Caco-2 (cell line): ENCODE results near the gene ATG16L2. TPM values are rescaled to one million over a fixed set of nuclear protein-coding genes. Genes with fewer than 3 reads are reported as not detected.

ENCODE experiments used
- BruUV-seq: library from RNA; stranded (reverse); fragments of 400-500 nt; replicated peaks from 2 replicates; lab custom pipeline; 2021; lab: Mats Ljungman, UMichigan
- CTCF ChIA-PET: fragments of 300-600 bp; sonication (Branson Sonifier 250); formaldehyde crosslinking; loops from one replicate; lab custom pipeline; 2022; ENCODE audit warnings: antibody characterized with exemption; lab: Charles Lee
- POLR2A ChIA-PET: fragments of 300-600 bp; sonication (Branson Sonifier 250); formaldehyde crosslinking; loops from one replicate; lab custom pipeline; 2022; ENCODE audit warnings: antibody characterized with exemption; lab: Charles Lee
- DNase-seq, 2 experiments: peaks; one replicate each; pipeline versions ENCODE4 v3.0.0 to v3.0.0-alpha.2; 2020 to 2022
- H3K27me3 ChIP-seq: replicated peaks from 2 replicates; pipeline ENCODE4 v1.6.0; 2011; ENCODE audit warnings: low read length; ENCODE audit not compliant: control insufficient read depth, insufficient read depth
- H3K36me3 ChIP-seq: 2 replicates; pipeline ENCODE4 v1.5.1; 2011; ENCODE audit warnings: low read length; ENCODE audit not compliant: control insufficient read depth, insufficient read depth
- H3K4me1 ChIP-seq: fragments of 250-450 bp; sonication (Bioruptor Pico); 2 replicates; pipeline ENCODE4 v1.5.1; 2020; ENCODE audit warnings: mild to moderate bottlenecking
- H3K4me3 ChIP-seq: 2 replicates; pipeline ENCODE4 v1.5.1; 2011; ENCODE audit warnings: low read depth, mild to moderate bottlenecking, control low read depth, low read length
- H3K9me3 ChIP-seq: fragments of 250-450 bp; sonication (Bioruptor Pico); 2 replicates; pipeline ENCODE4 v1.5.1; 2020; ENCODE audit warnings: mild to moderate bottlenecking, moderate library complexity
- H3K27ac Mint-ChIP-seq: one replicate; pipeline ENCODE4 v1.8.0; 2022; ENCODE audit warnings: mixed read lengths; ENCODE audit not compliant: unreplicated experiment
- H3K27me3 Mint-ChIP-seq: one replicate; pipeline ENCODE4 v1.8.0; 2022; ENCODE audit warnings: mixed read lengths; ENCODE audit not compliant: insufficient read depth, unreplicated experiment
- H3K36me3 Mint-ChIP-seq: one replicate; pipeline ENCODE4 v1.8.0; 2022; ENCODE audit warnings: mild to moderate bottlenecking, mixed read lengths; ENCODE audit not compliant: insufficient read depth, unreplicated experiment
- H3K4me1 Mint-ChIP-seq: one replicate; pipeline ENCODE4 v1.8.0; 2022; ENCODE audit warnings: low read depth, mixed read lengths; ENCODE audit not compliant: unreplicated experiment
- H3K4me3 Mint-ChIP-seq: one replicate; pipeline ENCODE4 v1.8.0; 2022; ENCODE audit warnings: mild to moderate bottlenecking, moderate library complexity, mixed read lengths; ENCODE audit not compliant: unreplicated experiment
- H3K9me3 Mint-ChIP-seq: one replicate; pipeline ENCODE4 v1.8.0; 2022; ENCODE audit warnings: mixed read lengths; ENCODE audit not compliant: unreplicated experiment
- intact Hi-C: fragments of 100-400 bp; cut with micrococcal nuclease; formaldehyde crosslinking; loops from one replicate; pipeline ENCODE4 v1.10.0; 2022; ENCODE audit not compliant: unreplicated experiment
- total RNA-seq: library from RNA; stranded (reverse); gene quantifications from 2 replicates; pipeline ENCODE4 v1.2.3, GENCODE V29; 2022
- TF ChIP-seq, protein P1 (sequence below), 2 experiments: fragments of 200-600 bp in 1 of 2; IDR thresholded peaks; 1 replicate in 1 of 2; 2 replicates in 1 of 2; pipeline versions ENCODE4 v1.5.1 to v1.8.0; 2011 to 2022; ENCODE audit warnings: antibody characterized with exemption in 1 of 2, control low read depth in 1 of 2, inconsistent platforms in 1 of 2, low read depth in 1 of 2, low read length in 1 of 2, mild to moderate bottlenecking in 1 of 2, moderate library complexity in 1 of 2; ENCODE audit not compliant: insufficient read depth in 1 of 2, severe bottlenecking in 1 of 2, unreplicated experiment in 1 of 2

The ATG16L2 gene
- total RNA-seq, 1 experiment from 2014 or later = 19.3 TPM

DNA sequence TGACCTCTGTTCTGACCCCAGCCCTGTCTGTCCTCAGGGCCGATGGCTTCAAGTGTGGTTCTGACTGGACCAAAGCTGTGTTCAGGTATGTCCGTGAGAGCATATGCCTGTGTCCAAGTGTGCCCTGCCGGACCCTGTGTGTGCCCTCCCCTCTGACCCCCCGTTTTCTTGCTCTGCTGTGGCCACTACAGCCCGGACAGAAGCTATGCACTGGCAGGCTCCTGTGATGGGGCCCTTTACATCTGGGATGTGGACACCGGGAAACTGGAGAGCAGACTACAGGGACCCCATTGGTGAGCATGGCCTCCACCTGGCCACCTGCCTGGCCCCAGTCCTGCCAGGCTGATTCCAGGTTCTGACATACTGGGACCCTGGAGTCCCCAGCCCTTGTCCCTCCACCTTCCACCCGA, 14.5 kb downstream of the ATG16L2 start:
- no peaks in the 10 kb centered on the region for H3K27me3 Mint-ChIP-seq
- no TSS peak for BruUV-seq
- CTCF ChIA-PET = interaction anchor here (1.0 to 7.2 kb wide), 3 partner anchors 104 to 349 kb away, joined by 4 to 65 read pairs (median 7); no protein-coding TSS in a partner anchor
- intact Hi-C loops = no loop called here
- Histone ChIP-seq H3K9me3 (no peaks in the 10 kb centered on the region), H3K4me1 (no peaks in the 10 kb centered on the region), H3K27me3 (no peaks in the 10 kb centered on the region), H3K36me3 (no peaks in the 10 kb centered on the region), H3K4me3 (no peak overlapping the region)
- peaks cover 8% of the 10 kb centered on the region for H3K4me1 Mint-ChIP-seq
- TF ChIP-seq, protein P1, sequence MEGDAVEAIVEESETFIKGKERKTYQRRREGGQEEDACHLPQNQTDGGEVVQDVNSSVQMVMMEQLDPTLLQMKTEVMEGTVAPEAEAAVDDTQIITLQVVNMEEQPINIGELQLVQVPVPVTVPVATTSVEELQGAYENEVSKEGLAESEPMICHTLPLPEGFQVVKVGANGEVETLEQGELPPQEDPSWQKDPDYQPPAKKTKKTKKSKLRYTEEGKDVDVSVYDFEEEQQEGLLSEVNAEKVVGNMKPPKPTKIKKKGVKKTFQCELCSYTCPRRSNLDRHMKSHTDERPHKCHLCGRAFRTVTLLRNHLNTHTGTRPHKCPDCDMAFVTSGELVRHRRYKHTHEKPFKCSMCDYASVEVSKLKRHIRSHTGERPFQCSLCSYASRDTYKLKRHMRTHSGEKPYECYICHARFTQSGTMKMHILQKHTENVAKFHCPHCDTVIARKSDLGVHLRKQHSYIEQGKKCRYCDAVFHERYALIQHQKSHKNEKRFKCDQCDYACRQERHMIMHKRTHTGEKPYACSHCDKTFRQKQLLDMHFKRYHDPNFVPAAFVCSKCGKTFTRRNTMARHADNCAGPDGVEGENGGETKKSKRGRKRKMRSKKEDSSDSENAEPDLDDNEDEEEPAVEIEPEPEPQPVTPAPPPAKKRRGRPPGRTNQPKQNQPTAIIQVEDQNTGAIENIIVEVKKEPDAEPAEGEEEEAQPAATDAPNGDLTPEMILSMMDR (IDR thresholded peaks at IDR 0.05; ENCODE audit: insufficient read depth in 1 of 2, low read depth in 1 of 2, low read length in 1 of 2, severe bottlenecking in 1 of 2, unreplicated experiment in 1 of 2) = no peak
- no peak overlapping the region for H3K27ac Mint-ChIP-seq
- H3K9me3 Mint-ChIP-seq = no peaks in the 10 kb centered on the region
- no peak for DNase-seq
- POLR2A ChIA-PET = interaction anchor here (0.5 to 0.6 kb wide), 2 partner anchors 76 to 732 kb away, joined by 3 to 5 read pairs; no protein-coding TSS in a partner anchor
- no peak overlapping the region for H3K4me3 Mint-ChIP-seq
- H3K36me3 Mint-ChIP-seq = peaks cover 36% of the 10 kb centered on the region

DNA sequence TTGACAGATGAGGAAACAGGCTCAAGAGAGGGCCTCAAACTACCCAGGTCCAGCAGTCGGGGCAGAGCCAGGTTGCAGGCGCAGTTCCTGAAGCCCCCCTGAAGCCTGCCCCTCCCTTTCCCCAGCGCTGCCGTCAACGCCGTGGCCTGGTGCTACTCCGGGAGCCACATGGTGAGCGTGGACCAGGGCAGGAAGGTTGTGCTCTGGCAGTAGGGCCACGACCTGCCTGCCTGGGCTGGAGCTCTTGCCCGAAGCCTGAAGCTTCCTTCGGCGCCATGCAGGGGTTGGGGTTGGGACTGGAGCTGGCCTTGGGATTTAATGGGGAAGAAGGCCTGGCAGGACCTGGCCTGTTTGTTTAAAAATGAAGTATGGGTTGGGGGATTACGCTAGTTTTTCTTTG, 15.0 kb downstream of the ATG16L2 start:
- peak in 1 of 2 experiments; percentile 34 for DNase-seq
- Mint-ChIP-seq H3K9me3 (no peaks in the 10 kb centered on the region), H3K4me1 (peaks cover 12% of the 10 kb centered on the region), H3K27me3 (no peaks in the 10 kb centered on the region), H3K36me3 (peaks cover 31% of the 10 kb centered on the region), H3K4me3 (no peak overlapping the region), H3K27ac (no peak overlapping the region)
- Histone ChIP-seq H3K36me3 (no peaks in the 10 kb centered on the region), H3K27me3 (no peaks in the 10 kb centered on the region), H3K9me3 (no peaks in the 10 kb centered on the region), H3K4me1 (peaks cover 3% of the 10 kb centered on the region), H3K4me3 (no peak overlapping the region)
- CTCF ChIA-PET = interaction anchor here (2.6 to 7.2 kb wide), 2 partner anchors 313 to 349 kb away, joined by 7 to 65 read pairs; no protein-coding TSS in a partner anchor
- TF ChIP-seq, protein P1 (IDR thresholded peaks at IDR 0.05; ENCODE audit: insufficient read depth in 1 of 2, low read depth in 1 of 2, low read length in 1 of 2, severe bottlenecking in 1 of 2, unreplicated experiment in 1 of 2) = no peak
- BruUV-seq = no TSS peak
- intact Hi-C loops = no loop called here
- POLR2A ChIA-PET = interaction anchor here (0.5 to 0.6 kb wide), 2 partner anchors 77 to 731 kb away, joined by 3 to 5 read pairs; no protein-coding TSS in a partner anchor

DNA sequence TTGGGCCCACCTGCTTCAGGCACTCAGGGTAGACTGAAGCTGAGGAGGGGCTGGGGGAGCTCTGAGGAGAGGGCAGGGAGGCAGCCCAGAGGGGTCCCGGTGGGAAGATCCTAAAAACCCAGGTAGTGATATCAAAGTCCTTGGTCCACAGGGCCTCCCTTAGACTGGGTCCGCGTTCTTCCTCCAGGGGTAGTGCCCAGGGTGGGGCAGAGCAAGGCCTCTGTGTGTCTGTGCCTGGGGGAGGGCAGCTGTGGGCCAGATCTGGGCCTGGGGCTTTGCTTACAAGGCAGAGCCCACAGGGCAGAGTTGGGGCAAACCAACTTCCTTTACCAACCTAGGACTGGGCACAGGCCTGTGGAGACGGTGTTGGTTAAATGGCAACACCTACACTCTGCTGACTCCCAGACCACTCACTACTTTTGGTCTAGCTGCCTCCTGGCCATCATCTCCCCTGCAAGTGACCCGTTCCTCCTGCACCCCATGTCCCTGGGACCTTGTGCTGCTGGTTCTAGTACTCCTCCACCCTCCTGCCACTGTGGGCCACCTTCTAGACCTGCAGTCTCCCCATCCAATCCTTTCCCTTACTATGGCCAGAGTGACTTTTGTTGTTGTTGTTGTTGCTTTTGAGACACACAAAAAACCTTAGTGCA, 15.8 kb downstream of the ATG16L2 start:
- Mint-ChIP-seq H3K4me3 (no peak overlapping the region), H3K36me3 (peaks cover 23% of the 10 kb centered on the region), H3K27ac (no peak overlapping the region), H3K27me3 (no peaks in the 10 kb centered on the region), H3K9me3 (no peaks in the 10 kb centered on the region), H3K4me1 (peaks cover 20% of the 10 kb centered on the region)
- Histone ChIP-seq H3K9me3 (no peaks in the 10 kb centered on the region), H3K36me3 (no peaks in the 10 kb centered on the region), H3K4me3 (no peak overlapping the region), H3K4me1 (peaks cover 10% of the 10 kb centered on the region), H3K27me3 (no peaks in the 10 kb centered on the region)
- intact Hi-C loops = no loop called here
- TF ChIP-seq, protein P1 (IDR thresholded peaks at IDR 0.05; ENCODE audit: insufficient read depth in 1 of 2, low read depth in 1 of 2, low read length in 1 of 2, severe bottlenecking in 1 of 2, unreplicated experiment in 1 of 2) = no peak
- DNase-seq = peak in 1 of 2 experiments; percentile 39
- no TSS peak for BruUV-seq
- ChIA-PET POLR2A (no interaction called here), CTCF (interaction anchor here (2.6 to 7.2 kb wide), 2 partner anchors 313 to 348 kb away, joined by 7 to 65 read pairs; no protein-coding TSS in a partner anchor)
